Measurements from ENCODE around the gene HCAR3.

GRCh38 chr12:122722387-122722786 lies 5.8 kb upstream of the HCAR3 start:
- TF ChIP-seq EZH2phosphoT487 (IDR thresholded peaks at IDR 0.05; ENCODE audit: insufficient read depth, low read depth) (no peak), EZH2 (IDR thresholded peaks at IDR 0.05; ENCODE audit: insufficient read depth, poor library complexity, severe bottlenecking) (no peak)
